HEK293T (cell line): ENCODE results near the gene EFHD2.

ENCODE experiments used
- BHLHE40 ChIP-seq: fragments of 450-650 bp; IDR thresholded peaks from 2 replicates; pipeline ENCODE4 v1.6.1; 2016; ENCODE audit warnings: mild to moderate bottlenecking, moderate library complexity, borderline replicate concordance
- CTBP1 ChIP-seq: fragments of 450-650 bp; IDR thresholded peaks from 2 replicates; pipeline ENCODE4 v1.6.1; 2016; ENCODE audit warnings: borderline replicate concordance
- FOXA1 ChIP-seq: fragments of 450-650 bp; IDR thresholded peaks from 2 replicates; pipeline ENCODE4 v1.6.1; 2016; ENCODE audit warnings: mild to moderate bottlenecking
- FOXK2 ChIP-seq: fragments of 450-650 bp; IDR thresholded peaks from 2 replicates; pipeline ENCODE4 v1.6.1; 2016; ENCODE audit warnings: mild to moderate bottlenecking
- FOXM1 ChIP-seq: fragments of 450-650 bp; IDR thresholded peaks from 2 replicates; pipeline ENCODE4 v1.6.1; 2017; ENCODE audit warnings: mild to moderate bottlenecking, borderline replicate concordance
- NFRKB ChIP-seq: fragments of 450-650 bp; IDR thresholded peaks from 2 replicates; pipeline ENCODE4 v1.6.1; 2016; ENCODE audit warnings: mild to moderate bottlenecking, moderate library complexity
- SP1 ChIP-seq: fragments of 450-650 bp; IDR thresholded peaks from 2 replicates; pipeline ENCODE4 v1.6.1; 2017
- TARDBP ChIP-seq: fragments of 450-650 bp; IDR thresholded peaks from 2 replicates; pipeline ENCODE4 v1.6.1; 2016
- ZNF384 ChIP-seq: fragments of 450-650 bp; IDR thresholded peaks from 2 replicates; pipeline ENCODE4 v1.6.1; 2016
- TF ChIP-seq, protein P1 (sequence below): fragments of 450-650 bp; IDR thresholded peaks from 2 replicates; pipeline ENCODE4 v1.6.1; 2016

DNA sequence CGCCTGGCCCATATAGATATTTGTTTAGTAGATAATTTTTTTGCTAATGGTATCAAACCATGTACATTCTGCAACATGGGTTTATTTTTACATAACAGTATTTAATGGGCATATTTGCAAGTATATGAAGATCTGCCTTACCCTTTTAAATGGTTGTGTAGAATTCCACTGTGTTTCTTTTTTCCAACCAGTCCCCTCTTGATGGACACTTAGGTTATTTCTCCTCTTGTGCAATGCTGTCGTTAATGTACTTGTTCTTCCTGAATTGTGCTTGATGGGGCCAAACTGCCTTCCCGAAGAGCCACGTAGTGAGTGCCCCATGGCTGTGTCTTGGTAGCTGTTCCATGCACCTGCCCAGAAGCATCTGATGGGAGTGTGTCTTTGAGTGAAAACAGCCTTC, 39.4 kb upstream of the EFHD2 start:
- TF ChIP-seq FOXA1 (no peak), FOXM1 (no peak), SP1 (no peak), BHLHE40 (no peak), NFRKB (no peak), TARDBP (no peak), CTBP1 (no peak), ZNF384 (no peak), FOXK2 (no peak)
- TF ChIP-seq, protein P1, sequence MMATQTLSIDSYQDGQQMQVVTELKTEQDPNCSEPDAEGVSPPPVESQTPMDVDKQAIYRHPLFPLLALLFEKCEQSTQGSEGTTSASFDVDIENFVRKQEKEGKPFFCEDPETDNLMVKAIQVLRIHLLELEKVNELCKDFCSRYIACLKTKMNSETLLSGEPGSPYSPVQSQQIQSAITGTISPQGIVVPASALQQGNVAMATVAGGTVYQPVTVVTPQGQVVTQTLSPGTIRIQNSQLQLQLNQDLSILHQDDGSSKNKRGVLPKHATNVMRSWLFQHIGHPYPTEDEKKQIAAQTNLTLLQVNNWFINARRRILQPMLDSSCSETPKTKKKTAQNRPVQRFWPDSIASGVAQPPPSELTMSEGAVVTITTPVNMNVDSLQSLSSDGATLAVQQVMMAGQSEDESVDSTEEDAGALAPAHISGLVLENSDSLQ: no peak
